ENCODE data around the gene TRIM47. TPM values are rescaled to one million over a fixed set of nuclear protein-coding genes. Genes with fewer than 3 reads are reported as not detected.

TRIM47 gene
- total and polyA plus RNA-seq, 3 donors from 2014 or later, result 18.3 to 48.6 (median 43.5) TPM

GRCh38 chr17:75834279-75834920 is 44.0 kb downstream of the TRIM47 start:
- no peak overlapping the region for H3K4me3 ChIP-seq
- no peaks in the 10 kb centered on the region for H3K9me3 ChIP-seq
- WGBS, 2 donors, result 92 to 94% methylated on average over 25 of the region's 25 CpGs
- TF ChIP-seq, protein P1, sequence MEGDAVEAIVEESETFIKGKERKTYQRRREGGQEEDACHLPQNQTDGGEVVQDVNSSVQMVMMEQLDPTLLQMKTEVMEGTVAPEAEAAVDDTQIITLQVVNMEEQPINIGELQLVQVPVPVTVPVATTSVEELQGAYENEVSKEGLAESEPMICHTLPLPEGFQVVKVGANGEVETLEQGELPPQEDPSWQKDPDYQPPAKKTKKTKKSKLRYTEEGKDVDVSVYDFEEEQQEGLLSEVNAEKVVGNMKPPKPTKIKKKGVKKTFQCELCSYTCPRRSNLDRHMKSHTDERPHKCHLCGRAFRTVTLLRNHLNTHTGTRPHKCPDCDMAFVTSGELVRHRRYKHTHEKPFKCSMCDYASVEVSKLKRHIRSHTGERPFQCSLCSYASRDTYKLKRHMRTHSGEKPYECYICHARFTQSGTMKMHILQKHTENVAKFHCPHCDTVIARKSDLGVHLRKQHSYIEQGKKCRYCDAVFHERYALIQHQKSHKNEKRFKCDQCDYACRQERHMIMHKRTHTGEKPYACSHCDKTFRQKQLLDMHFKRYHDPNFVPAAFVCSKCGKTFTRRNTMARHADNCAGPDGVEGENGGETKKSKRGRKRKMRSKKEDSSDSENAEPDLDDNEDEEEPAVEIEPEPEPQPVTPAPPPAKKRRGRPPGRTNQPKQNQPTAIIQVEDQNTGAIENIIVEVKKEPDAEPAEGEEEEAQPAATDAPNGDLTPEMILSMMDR (IDR thresholded peaks at IDR 0.05), result no peak
- TF ChIP-seq POLR2A (IDR thresholded peaks at IDR 0.05), result no peak
- no peak overlapping the region for H3K27ac ChIP-seq
- intact Hi-C loops (cut with DNase I; ENCODE audit: low total_unique reads), result no loop called here
- no peaks in the 10 kb centered on the region for H3K27me3 ChIP-seq
- H3K36me3 ChIP-seq (ENCODE audit: low read depth, missing control alignments), result no peaks in the 10 kb centered on the region
- peaks cover 3% of the 10 kb centered on the region for H3K4me1 ChIP-seq
- DNase-seq, result no peak

GRCh38 chr17:75832652-75833400 is 45.6 kb downstream of the TRIM47 start:
- Histone ChIP-seq H3K9me3 (no peaks in the 10 kb centered on the region), H3K27me3 (no peaks in the 10 kb centered on the region), H3K4me1 (peaks cover 2% of the 10 kb centered on the region), H3K36me3 (ENCODE audit: low read depth, missing control alignments) (no peaks in the 10 kb centered on the region), H3K27ac (no peak overlapping the region), H3K4me3 (no peak overlapping the region)
- 79 to 81% methylated on average over 18 to 20 of the region's 20 CpGs for WGBS, 2 donors
- intact Hi-C loops (cut with DNase I; ENCODE audit: low total_unique reads), result no loop called here
- DNase-seq, result no peak
- TF ChIP-seq POLR2A (IDR thresholded peaks at IDR 0.05), result no peak
- TF ChIP-seq, protein P1 (IDR thresholded peaks at IDR 0.05), result no peak

DNA sequence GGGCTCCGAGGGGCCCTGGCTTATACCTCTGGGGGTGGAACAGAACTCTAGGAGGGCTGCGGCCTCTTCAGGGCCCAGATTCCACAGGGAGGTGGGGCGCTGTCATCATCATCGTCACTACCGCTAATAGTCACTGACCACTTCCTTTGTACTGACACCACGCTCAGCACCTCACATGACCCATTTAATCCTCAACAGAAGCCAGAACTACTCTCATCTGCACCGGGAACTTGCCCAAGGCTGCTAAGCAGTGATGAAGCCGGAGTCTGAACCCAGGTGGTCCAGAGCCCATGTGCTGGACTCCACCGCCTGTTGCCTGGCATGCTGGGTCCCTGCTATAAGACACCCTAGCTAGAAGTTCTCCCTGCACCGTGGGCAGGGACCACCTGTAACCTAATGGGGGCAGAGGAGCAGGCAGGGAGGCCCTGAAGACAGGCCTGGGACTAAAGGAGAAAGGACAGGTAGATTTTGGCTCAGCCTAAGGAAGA is 46.2 kb downstream of the TRIM47 start:
- no peaks in the 10 kb centered on the region for H3K9me3 ChIP-seq
- no peaks in the 10 kb centered on the region for H3K27me3 ChIP-seq
- no peak overlapping the region for H3K4me3 ChIP-seq
- DNase-seq, result peak; percentile 35
- no peaks in the 10 kb centered on the region for H3K36me3 ChIP-seq (ENCODE audit: low read depth, missing control alignments)
- peaks cover 4% of the 10 kb centered on the region for H3K4me1 ChIP-seq
- H3K27ac ChIP-seq, result no peak overlapping the region
- intact Hi-C loops (cut with DNase I; ENCODE audit: low total_unique reads), result no loop called here
- 83 to 84% methylated on average over 10 of the region's 10 CpGs for WGBS, 2 donors
- TF ChIP-seq, protein P1 (IDR thresholded peaks at IDR 0.05), result no peak
- no peak for TF ChIP-seq POLR2A (IDR thresholded peaks at IDR 0.05)

- no peak overlapping the region for H3K4me3 ChIP-seq
- WGBS, 2 donors, result 88 to 90% methylated on average over 7 to 15 of the region's 15 CpGs
- intact Hi-C loops (cut with DNase I; ENCODE audit: low total_unique reads), result no loop called here
- no peak for DNase-seq
- peaks cover 7% of the 10 kb centered on the region for H3K4me1 ChIP-seq
- no peaks in the 10 kb centered on the region for H3K9me3 ChIP-seq
- no peak overlapping the region for H3K27ac ChIP-seq
- no peaks in the 10 kb centered on the region for H3K27me3 ChIP-seq
- TF ChIP-seq POLR2A (IDR thresholded peaks at IDR 0.05), result no peak
- TF ChIP-seq, protein P1 (IDR thresholded peaks at IDR 0.05), result no peak
- H3K36me3 ChIP-seq (ENCODE audit: low read depth, missing control alignments), result no peaks in the 10 kb centered on the region
These were observed 47.3 kb downstream of the TRIM47 start for GRCh38 chr17:75831032-75831571.
